G401.6 (cell line): ENCODE measurements around the gene AIP.
A peak's percentile ranks its signal among the peaks of the same experiment; 100 is the strongest.

Experiments
- FAIRE-seq: peaks from 2 replicates; lab custom pipeline; 2012; peaks lifted over from hg19 to GRCh38; lab: Jason Lieb, UNC

Gene AIP

GRCh38 chr11:67482827-67483798 is at the start of gene AIP:
TSS of gene AIP (plus strand) at chr11:67483026. CDS start at chr11:67483159, 133 bp downstream.
- FAIRE-seq: peak; percentile 92

GRCh38 chr11:67433536-67434394 is 49.1 kb upstream of the AIP start:
- FAIRE-seq: no peak

GRCh38 chr11:67434395-67434881 is 48.4 kb upstream of the AIP start:
- no peak for FAIRE-seq

- FAIRE-seq: no peak
Measured at GRCh38 chr11:67435031-67435726, 47.6 kb upstream of the AIP start.

- FAIRE-seq: no peak
Measured at GRCh38 chr11:67435727-67436458, 46.9 kb upstream of the AIP start.

GRCh38 chr11:67436459-67437081 is 46.3 kb upstream of the AIP start:
- FAIRE-seq: no peak

GRCh38 chr11:67437082-67437808 is 45.6 kb upstream of the AIP start, which contains the start of gene PTPRCAP:
TSS of gene PTPRCAP (minus strand) at chr11:67437682. CDS start at chr11:67437619, 63 bp downstream.
- no peak for FAIRE-seq

- no peak for FAIRE-seq
Measured at GRCh38 chr11:67437809-67438157, 45.0 kb upstream of the AIP start.

GRCh38 chr11:67438158-67438902 is 44.5 kb upstream of the AIP start:
- no peak for FAIRE-seq

- FAIRE-seq: no peak
Measured at GRCh38 chr11:67439321-67440228, 43.3 kb upstream of the AIP start.

GRCh38 chr11:67440229-67441097 is 42.4 kb upstream of the AIP start:
- no peak for FAIRE-seq

- FAIRE-seq: no peak
Measured at GRCh38 chr11:67441098-67441563, 41.7 kb upstream of the AIP start.

GRCh38 chr11:67441731-67442351 is 41.0 kb upstream of the AIP start:
- FAIRE-seq: no peak

GRCh38 chr11:67442504-67443404 is 40.1 kb upstream of the AIP start:
- FAIRE-seq: no peak

GRCh38 chr11:67445515-67445914 is 37.3 kb upstream of the AIP start:
- FAIRE-seq: no peak

GRCh38 chr11:67448220-67448609 is 34.6 kb upstream of the AIP start:
- FAIRE-seq: no peak
